ENCODE measurements around the gene LRMDA. TPM values are rescaled to one million over a fixed set of nuclear protein-coding genes. Genes with fewer than 3 reads are reported as not detected.

LRMDA gene
- polyA plus RNA-seq, 1 donor (not counting 4 experiments of a cell fraction or from before 2014, with no cell fraction given), result not detected

DNA sequence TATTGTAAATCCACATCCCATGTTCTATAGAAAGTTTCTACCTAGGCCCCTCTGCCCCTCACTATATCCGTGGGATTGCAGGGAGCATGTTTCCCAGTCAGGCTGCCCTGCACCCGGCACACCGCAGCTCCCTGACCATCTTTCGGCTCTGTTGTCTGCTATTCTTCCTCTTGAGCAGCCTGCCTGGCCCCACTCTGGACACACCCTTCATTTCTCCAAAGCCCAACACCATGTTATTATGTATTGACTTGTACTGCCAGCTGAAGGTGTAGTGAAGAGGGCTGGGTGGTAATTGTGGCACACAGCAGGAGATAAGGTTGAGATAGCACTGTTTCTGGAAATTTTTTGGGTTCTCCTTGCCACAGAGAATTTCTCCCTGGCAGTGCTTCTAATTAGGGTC is 9.8 kb downstream of the LRMDA start:
- H3K4me1 ChIP-seq (ENCODE audit: control insufficient read depth, extremely low read depth, insufficient read depth, low read length), result no peaks in the 10 kb centered on the region
- no peaks in the 10 kb centered on the region for H3K36me3 ChIP-seq (ENCODE audit: control insufficient read depth in 2 of 2, extremely low read depth in 1 of 2, insufficient read depth in 2 of 2, low read length in 2 of 2)
- no peak overlapping the region for H3K27ac ChIP-seq (ENCODE audit: control insufficient read depth, insufficient read depth, low read length)
- TF ChIP-seq, protein P1, sequence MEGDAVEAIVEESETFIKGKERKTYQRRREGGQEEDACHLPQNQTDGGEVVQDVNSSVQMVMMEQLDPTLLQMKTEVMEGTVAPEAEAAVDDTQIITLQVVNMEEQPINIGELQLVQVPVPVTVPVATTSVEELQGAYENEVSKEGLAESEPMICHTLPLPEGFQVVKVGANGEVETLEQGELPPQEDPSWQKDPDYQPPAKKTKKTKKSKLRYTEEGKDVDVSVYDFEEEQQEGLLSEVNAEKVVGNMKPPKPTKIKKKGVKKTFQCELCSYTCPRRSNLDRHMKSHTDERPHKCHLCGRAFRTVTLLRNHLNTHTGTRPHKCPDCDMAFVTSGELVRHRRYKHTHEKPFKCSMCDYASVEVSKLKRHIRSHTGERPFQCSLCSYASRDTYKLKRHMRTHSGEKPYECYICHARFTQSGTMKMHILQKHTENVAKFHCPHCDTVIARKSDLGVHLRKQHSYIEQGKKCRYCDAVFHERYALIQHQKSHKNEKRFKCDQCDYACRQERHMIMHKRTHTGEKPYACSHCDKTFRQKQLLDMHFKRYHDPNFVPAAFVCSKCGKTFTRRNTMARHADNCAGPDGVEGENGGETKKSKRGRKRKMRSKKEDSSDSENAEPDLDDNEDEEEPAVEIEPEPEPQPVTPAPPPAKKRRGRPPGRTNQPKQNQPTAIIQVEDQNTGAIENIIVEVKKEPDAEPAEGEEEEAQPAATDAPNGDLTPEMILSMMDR (optimal IDR thresholded peaks at IDR 0.05 in 1 of 3, IDR thresholded peaks at IDR 0.05 in 1 of 3, conservative IDR thresholded peaks at IDR 0.05 in 1 of 3; ENCODE audit: extremely low read depth in 1 of 3, insufficient read depth in 2 of 3, low read length in 3 of 3), result no peak
- no peak for TF ChIP-seq EZH2 (IDR thresholded peaks at IDR 0.05; ENCODE audit: low read length)
- H3K4me3 ChIP-seq (ENCODE audit: control insufficient read depth in 2 of 3, extremely low read depth in 1 of 3, insufficient read depth in 2 of 3, low read depth in 1 of 3, low read length in 3 of 3), result no peak overlapping the region
- dilution Hi-C loops (cut with MboI; ENCODE audit: extremely low pct_ligation_motif_present, low sequenced_read_pairs), result no loop called here
- DNase-seq (ENCODE audit: low read depth, low spot score) (no peak), FAIRE-seq (no peak)
- H3K9me1 ChIP-seq (ENCODE audit: control insufficient read depth, extremely low read depth, insufficient read depth, low read length), result no peaks in the 10 kb centered on the region
- H3K9me3 ChIP-seq (ENCODE audit: control insufficient read depth, low read depth, low read length), result peaks cover 1% of the 10 kb centered on the region
- no peaks in the 10 kb centered on the region for H3K27me3 ChIP-seq (ENCODE audit: control insufficient read depth, extremely low read depth, insufficient read depth, low read length)
- no peak overlapping the region for H3K4me2 ChIP-seq (ENCODE audit: control insufficient read depth, extremely low read depth, insufficient read depth, low read depth, low read length)
- no peaks in the 10 kb centered on the region for H4K20me1 ChIP-seq (ENCODE audit: control insufficient read depth, extremely low read depth, insufficient read depth, low read length)
- no peak overlapping the region for H3K9ac ChIP-seq (ENCODE audit: control insufficient read depth, extremely low read depth, insufficient read depth, low read length)
- H2AFZ ChIP-seq (ENCODE audit: control insufficient read depth, low read length), result no peak overlapping the region
- H3K79me2 ChIP-seq (ENCODE audit: control insufficient read depth, insufficient read depth, low read length), result no peaks in the 10 kb centered on the region

DNA sequence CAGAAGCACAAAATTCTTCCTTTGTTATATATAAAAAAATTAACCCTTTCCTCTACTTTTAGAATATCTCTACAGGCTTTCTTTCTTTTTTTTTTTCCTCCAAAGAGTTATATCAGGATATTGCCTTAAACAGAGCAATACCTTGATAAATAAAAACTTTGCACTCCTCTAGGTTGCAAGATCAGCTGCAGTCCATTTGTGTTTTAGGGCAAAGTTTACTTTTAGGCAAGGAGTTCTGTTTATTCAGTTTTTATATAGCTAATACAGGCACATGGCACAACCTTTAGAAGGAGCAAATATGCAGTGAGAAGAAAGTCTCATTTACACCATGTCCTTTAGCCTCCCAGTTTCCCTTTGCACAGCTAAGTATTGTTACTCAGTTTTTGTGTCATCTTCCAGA is 10.3 kb downstream of the LRMDA start:
- H2AFZ ChIP-seq (ENCODE audit: control insufficient read depth, low read length), result no peak overlapping the region
- H3K79me2 ChIP-seq (ENCODE audit: control insufficient read depth, insufficient read depth, low read length), result no peaks in the 10 kb centered on the region
- no peaks in the 10 kb centered on the region for H3K27me3 ChIP-seq (ENCODE audit: control insufficient read depth, extremely low read depth, insufficient read depth, low read length)
- no peak overlapping the region for H3K4me2 ChIP-seq (ENCODE audit: control insufficient read depth, extremely low read depth, insufficient read depth, low read depth, low read length)
- no peak overlapping the region for H3K4me3 ChIP-seq (ENCODE audit: control insufficient read depth in 2 of 3, extremely low read depth in 1 of 3, insufficient read depth in 2 of 3, low read depth in 1 of 3, low read length in 3 of 3)
- peaks cover 1% of the 10 kb centered on the region for H3K9me3 ChIP-seq (ENCODE audit: control insufficient read depth, low read depth, low read length)
- FAIRE-seq, result no peak
- no peaks in the 10 kb centered on the region for H3K4me1 ChIP-seq (ENCODE audit: control insufficient read depth, extremely low read depth, insufficient read depth, low read length)
- no peak overlapping the region for H3K9ac ChIP-seq (ENCODE audit: control insufficient read depth, extremely low read depth, insufficient read depth, low read length)
- no peak for DNase-seq (ENCODE audit: low read depth, low spot score)
- H3K9me1 ChIP-seq (ENCODE audit: control insufficient read depth, extremely low read depth, insufficient read depth, low read length), result no peaks in the 10 kb centered on the region
- dilution Hi-C loops (cut with MboI; ENCODE audit: extremely low pct_ligation_motif_present, low sequenced_read_pairs), result no loop called here
- TF ChIP-seq, protein P1 (optimal IDR thresholded peaks at IDR 0.05 in 1 of 3, IDR thresholded peaks at IDR 0.05 in 1 of 3, conservative IDR thresholded peaks at IDR 0.05 in 1 of 3; ENCODE audit: extremely low read depth in 1 of 3, insufficient read depth in 2 of 3, low read length in 3 of 3), result no peak
- TF ChIP-seq EZH2 (IDR thresholded peaks at IDR 0.05; ENCODE audit: low read length), result no peak
- no peaks in the 10 kb centered on the region for H4K20me1 ChIP-seq (ENCODE audit: control insufficient read depth, extremely low read depth, insufficient read depth, low read length)
- no peaks in the 10 kb centered on the region for H3K36me3 ChIP-seq (ENCODE audit: control insufficient read depth in 2 of 2, extremely low read depth in 1 of 2, insufficient read depth in 2 of 2, low read length in 2 of 2)
- H3K27ac ChIP-seq (ENCODE audit: control insufficient read depth, insufficient read depth, low read length), result no peak overlapping the region

Data from keratinocyte (primary cell).